Mucosa of gallbladder (tissue), 1 donor: Measurements from ENCODE around the gene FOXO6. TPM values are rescaled to one million over a fixed set of nuclear protein-coding genes. Genes with fewer than 3 reads are reported as not detected.

ENCODE experiments used
- DNase-seq: peaks from one replicate; pipeline ENCODE4 v3.0.0-alpha.2; 2020; ENCODE audit warnings: low spot score
- total RNA-seq: library from RNA; stranded (reverse); gene quantifications from one replicate; pipeline ENCODE4 v1.2.1, GENCODE V29; 2021
- donor health status: DM: no; HTN: no; CAD: no.

Gene FOXO6
- total RNA-seq, 1 donor from 2014 or later = 10.0 TPM

GRCh38 chr1:41350055-41350378 is 11.2 kb upstream of the FOXO6 start:
- no peak for DNase-seq

GRCh38 chr1:41351262-41352151 is 9.7 kb upstream of the FOXO6 start:
- DNase-seq = no peak

DNA sequence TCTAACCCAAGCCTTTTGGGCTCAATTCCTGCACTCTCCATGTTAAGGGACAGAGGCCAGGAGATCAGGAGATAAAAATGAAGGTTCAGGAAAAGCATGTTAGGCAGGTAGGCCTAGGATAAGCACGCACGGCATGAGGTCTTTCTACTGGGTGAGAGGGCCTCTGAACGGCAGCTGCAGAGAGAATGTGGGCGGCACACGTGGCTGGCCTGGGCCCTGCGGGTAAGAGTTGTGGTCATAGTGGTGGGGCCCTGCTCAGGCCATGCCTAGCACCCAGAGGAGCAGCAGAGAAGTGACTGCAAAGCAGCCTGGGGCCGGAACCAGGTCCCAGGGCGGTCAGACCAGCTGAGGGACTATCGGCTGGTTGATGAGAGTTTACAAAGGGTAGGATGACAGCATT is 7.5 kb upstream of the FOXO6 start:
- no peak for DNase-seq

- DNase-seq = no peak
Observed at GRCh38 chr1:41354956-41355355, 6.3 kb upstream of the FOXO6 start.

GRCh38 chr1:41355356-41355755 is 5.9 kb upstream of the FOXO6 start:
- no peak for DNase-seq

GRCh38 chr1:41355761-41356160 is 5.5 kb upstream of the FOXO6 start:
- no peak for DNase-seq

GRCh38 chr1:41356752-41357151 is 4.5 kb upstream of the FOXO6 start:
- no peak for DNase-seq

GRCh38 chr1:41357451-41358101 is 3.7 kb upstream of the FOXO6 start:
- DNase-seq = no peak

- DNase-seq = no peak
Observed at GRCh38 chr1:41358131-41359021, 2.9 kb upstream of the FOXO6 start.

DNA sequence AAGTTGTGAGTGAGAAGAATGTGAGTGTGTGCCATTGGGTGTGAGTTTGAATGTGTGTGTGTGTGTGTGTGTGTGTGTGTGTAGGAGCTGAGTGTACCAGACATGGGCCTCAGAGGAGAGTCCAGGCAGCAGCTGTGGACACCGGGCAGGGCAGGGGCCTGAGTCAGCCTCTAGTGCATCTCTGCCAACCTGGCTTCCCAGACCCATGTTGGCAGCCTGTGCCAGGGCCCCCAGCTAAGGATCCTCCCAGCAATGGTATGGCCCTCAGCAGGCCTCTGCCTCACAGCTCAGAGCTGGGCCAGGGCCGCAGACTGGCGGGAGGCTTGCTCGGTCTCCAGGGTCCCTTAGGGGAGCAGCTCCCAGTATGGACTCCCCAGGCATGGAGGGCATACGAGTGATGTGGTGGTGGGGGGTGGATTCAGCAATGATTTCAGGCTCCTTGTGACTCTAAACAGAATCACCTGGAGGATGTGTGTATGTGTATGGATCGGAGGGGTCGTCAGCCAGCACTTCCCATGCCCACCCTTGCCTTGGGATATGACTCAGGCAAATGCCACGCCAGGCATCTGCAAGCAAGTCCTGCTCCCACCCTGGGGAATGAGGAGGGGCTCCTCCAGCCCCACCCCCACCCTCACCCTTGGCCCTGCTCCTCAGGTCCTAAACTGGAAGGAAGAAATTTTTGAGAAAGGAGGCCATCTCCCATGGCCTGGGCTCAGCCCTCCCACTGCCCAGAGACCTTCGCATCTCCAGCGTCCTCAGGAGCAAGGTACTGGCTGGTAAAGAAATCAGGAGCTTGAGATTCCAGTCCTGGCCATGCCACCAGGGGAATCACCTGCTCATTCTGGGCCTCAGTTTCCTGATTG is 1.8 kb upstream of the FOXO6 start:
- no peak for DNase-seq

GRCh38 chr1:41360074-41360785 is 1.0 kb upstream of the FOXO6 start:
- DNase-seq = peak; percentile 54

DNA sequence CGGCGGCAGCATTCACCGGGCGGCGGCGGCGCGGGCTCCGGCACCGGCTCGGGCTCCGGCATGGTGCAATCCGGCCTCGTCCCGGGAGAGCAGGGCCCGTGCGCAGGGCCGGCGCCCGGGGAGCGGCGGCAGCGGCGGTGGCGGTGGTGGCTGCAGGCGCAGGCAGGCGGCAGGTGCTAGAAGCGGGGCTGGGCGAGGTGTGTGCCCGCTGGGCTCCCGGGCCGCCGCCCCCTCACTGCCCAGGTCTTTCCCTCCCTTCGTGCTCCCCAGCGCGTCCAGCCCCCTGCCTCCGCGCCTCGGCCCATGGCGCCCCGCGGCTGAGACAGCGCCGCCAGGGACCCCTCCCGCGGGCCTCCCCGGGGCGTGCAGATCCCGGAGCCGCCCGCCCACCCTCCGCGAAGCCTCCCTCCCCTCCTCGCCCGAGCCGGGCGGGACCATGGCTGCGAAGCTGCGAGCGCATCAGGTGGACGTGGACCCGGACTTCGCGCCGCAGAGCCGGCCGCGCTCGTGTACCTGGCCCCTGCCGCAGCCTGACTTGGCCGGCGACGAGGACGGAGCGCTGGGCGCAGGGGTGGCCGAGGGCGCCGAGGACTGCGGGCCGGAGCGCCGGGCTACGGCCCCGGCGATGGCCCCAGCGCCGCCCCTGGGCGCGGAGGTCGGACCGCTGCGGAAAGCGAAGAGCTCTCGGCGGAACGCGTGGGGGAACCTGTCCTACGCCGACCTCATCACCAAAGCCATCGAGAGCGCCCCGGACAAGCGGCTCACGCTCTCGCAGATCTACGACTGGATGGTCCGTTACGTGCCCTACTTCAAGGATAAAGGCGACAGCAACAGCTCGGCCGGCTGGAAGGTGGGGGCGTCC is 492 bp downstream of the FOXO6 start:
- DNase-seq = no peak

GRCh38 chr1:41362357-41362721 is 1.1 kb downstream of the FOXO6 start:
- no peak for DNase-seq

DNA sequence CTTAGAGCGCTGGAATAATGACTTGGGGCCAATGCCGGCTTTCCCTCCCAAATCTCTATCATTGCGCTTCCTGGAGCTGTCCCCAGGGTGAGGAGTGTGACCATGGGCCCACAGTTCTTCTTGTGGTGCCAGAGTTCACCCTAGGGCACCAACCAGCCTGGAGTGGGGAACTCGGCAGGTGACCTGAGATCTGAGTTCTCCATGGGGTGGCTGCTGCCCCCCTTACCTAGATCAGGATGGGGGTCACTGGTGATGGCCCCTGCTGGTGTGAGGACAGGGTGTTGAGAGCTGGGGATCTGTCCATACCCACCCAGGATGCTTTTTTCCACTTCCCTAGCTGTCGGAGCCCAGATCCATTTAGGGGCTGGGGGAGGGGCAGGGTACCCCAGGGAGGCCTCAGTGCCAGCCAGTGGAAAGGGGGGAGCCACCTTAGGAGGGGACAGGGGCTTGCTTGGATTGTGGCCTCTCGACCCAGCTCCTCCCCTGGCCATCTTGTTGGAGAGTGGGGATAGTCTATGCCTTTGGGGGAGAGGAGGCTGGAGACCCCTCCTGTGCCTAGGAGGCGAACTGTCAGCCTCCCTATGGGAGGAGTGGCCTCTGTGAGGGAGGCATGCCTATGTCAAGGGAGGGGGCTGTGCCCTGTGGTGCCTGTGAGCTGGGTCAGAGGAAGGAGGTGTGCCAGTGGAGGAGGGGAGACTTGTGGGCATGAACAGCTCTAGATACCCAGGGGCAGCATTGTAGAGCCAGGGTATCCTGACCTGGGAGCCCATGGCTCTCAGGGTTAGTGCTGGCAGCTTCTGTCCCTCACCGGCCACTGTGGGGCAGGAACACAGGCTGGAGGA is 1.7 kb downstream of the FOXO6 start:
- no peak for DNase-seq

DNA sequence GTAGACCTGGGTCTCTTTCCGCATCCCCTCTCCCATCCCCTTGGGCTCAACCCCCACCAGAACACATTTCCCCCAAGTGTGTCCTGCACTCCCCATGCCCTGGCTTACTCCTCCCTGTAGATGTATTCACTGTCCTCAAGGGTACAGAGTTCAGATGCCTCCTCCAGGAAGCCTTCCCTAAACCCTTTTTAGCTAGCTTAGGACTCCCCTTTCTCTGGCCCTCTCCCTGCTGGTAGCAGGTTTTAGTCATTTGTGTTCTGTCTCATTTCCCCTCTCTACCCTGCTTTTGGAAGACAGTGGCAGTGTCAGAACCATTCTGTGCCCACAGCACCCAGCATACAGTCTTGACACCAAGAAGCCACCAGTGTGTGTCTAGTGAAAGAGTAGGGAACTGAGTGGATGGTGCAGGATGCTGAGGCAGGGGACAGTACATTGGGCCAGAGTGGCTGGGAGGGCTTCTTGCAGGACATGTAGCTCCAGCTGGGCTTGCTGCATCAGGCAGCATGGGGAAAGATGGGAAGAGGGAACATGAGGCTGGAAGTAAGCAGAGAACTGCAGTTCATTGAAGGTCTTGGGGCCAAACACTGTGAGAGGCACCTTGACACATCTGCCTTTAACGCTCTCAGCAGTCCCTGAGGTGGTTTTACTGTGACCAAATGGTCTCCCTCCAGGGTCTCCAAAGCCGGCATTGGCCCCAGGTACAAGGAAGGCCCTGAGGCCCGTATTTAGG is 2.5 kb downstream of the FOXO6 start:
- DNase-seq = no peak

DNA sequence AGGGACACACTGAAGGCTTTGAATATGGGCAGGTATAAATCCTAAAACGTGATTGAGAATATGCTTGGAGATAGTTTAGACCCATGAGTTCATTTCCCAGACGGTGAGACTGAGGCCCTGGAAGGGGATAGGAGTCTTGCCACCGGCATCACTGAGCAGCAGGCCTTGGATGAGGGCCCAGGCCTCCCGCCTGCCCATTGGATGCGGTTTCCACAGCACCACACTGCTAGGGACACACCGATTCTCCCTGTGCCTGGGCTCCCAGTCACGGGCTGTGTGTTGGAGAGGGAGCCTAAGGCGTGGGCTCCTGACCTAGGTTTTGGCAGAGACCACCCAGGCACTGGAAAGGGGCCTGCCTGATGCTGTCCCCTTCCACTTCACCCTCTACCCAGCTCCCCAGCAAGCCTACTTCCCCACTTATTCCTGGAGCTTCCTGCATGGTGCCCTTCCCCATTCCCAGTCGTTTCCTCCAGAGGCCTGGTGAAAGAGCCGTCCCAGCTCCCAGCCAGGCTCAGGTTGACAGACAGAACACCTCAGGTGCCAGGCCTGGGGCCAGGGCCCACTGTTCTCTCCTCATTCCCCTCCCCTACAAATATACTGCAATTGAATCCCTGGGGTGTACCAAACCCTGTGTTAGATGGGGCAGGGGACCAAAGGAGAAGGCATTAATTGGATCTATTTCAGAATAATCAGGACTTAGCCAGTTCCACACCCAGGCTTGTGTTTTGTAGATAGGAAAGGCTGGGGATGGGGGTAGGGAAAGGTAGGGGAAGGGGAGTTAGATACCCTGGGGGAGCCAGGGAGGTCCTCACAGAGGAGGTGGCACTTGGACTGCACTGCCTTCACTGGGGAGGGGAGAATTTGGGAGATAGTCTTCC is 3.4 kb downstream of the FOXO6 start:
- DNase-seq = no peak

DNA sequence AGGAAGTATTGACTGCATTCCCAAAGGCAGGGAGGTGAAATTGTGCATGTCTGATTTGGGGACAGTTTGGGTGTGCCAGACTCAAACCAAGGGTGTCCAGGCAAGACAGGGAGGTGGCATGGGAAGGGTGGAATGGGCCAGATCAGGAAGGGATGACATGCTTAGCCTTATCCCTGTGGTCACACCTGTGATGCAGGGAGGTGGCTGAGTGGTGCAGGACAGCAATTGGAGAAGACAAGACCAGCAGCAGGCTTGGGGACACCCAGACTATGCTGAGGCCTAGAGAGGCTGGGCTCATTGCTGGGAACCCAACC is 4.0 kb downstream of the FOXO6 start:
- no peak for DNase-seq
